ENCODE data around the gene PITPNM1.
"Not testable (repeated sequence)": the region's sequence is repeated elsewhere in the genome, so short reads cannot be mapped to it uniquely, and the experiment has no call there.

The PITPNM1 gene

DNA sequence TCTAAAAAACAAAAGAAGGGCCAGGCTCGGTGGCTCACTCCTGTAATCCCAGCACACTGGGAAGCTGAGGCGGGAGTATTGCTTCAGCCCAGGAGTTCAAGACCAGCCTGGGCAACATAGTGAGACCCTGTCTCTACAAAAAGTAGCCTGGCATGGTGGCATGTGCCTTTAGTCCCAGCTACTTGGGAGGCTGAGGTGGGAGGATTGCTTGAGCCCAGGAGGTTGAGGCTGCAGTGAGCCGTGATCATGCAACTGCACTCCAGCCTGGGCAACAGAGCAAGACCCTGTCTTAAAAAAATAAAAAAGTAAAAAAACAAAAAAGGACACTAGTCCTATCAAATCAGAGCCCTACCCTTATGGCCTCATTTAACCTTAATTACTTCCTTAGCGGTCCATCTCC lies 6.4 kb upstream of the PITPNM1 start:
- H2AFZ ChIP-seq (ENCODE audit: low read length, unreplicated experiment); H3K4me3 ChIP-seq (ENCODE audit: low read depth, low read length); H3K79me2 ChIP-seq (ENCODE audit: control insufficient read depth, insufficient read depth, low read length, unreplicated experiment); H3K4me1 ChIP-seq (ENCODE audit: control insufficient read depth, insufficient read depth, low read length, unreplicated experiment); H3K36me3 ChIP-seq (ENCODE audit: insufficient read depth, low read length); H3K27ac ChIP-seq (ENCODE audit: low read depth, low read length): not testable (repeated sequence)
- H3K27me3 ChIP-seq (ENCODE audit: insufficient read depth, low read length): peaks cover 11% of the 10 kb centered on the region

DNA sequence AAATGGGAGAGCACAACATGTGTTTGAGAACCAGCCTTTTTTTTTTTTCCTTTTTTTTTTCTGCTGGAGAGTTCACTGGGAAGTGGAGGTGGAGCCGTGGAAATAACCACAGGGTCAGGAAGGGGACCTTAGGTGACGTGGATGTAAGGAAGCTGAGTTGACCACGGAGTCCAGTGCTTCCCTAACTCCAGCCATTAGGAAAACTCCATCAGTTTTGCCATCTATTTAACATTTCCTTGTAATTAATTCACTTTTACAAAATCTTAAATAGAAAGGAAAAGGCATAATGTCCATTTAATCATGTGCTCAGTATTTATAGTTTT lies 4.8 kb upstream of the PITPNM1 start:
- Histone ChIP-seq H3K27me3 (ENCODE audit: insufficient read depth, low read length) (peaks cover 11% of the 10 kb centered on the region), H3K4me3 (ENCODE audit: low read depth, low read length) (no peak overlapping the region), H3K36me3 (ENCODE audit: insufficient read depth, low read length) (no peaks in the 10 kb centered on the region), H3K4me1 (ENCODE audit: control insufficient read depth, insufficient read depth, low read length, unreplicated experiment) (peaks cover 19% of the 10 kb centered on the region), H3K27ac (ENCODE audit: low read depth, low read length) (no peak overlapping the region), H3K79me2 (ENCODE audit: control insufficient read depth, insufficient read depth, low read length, unreplicated experiment) (peaks cover 9% of the 10 kb centered on the region), H2AFZ (ENCODE audit: low read length, unreplicated experiment) (no peak overlapping the region)

DNA sequence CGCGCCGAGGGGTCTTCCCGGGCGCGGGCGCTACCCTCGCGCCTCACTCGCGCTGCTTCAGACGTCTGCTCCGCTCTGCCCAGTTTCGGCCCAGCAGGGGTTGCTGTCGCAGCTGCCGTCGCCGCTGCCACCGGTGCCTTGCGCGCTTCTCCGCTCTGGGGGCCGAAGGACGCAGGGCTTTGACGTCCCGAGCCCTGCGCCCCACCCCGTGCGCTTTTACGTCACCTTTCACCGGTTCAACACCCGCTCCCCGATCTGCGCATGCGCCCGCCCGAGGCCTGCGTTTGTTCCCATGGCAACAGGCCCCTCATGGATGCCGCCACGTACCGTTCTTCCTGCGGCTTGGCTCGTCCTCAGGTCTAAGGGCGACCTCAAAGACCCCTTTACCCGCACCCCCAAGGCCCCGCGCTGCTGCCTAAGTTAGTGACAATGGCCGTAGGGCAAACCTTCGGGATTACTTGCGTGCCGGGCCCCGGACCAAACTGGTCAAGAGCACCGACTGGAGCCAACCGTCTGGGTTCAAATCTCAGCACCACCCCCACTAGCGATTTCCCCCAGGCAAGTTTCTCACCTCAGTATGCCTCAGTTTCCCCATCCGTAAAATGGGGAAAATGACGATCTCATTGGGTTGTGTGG lies 3.4 kb upstream of the PITPNM1 start:
- peaks cover 22% of the 10 kb centered on the region for H3K4me1 ChIP-seq (ENCODE audit: control insufficient read depth, insufficient read depth, low read length, unreplicated experiment)
- H3K36me3 ChIP-seq (ENCODE audit: insufficient read depth, low read length): no peaks in the 10 kb centered on the region
- H3K27me3 ChIP-seq (ENCODE audit: insufficient read depth, low read length): peaks cover 3% of the 10 kb centered on the region; the same call in 1 of the 2 replicates
- H2AFZ ChIP-seq (ENCODE audit: low read length, unreplicated experiment): peak overlapping the region; percentile 97
- peak overlapping the region; percentile 81 for H3K27ac ChIP-seq (ENCODE audit: low read depth, low read length)
- peaks cover 9% of the 10 kb centered on the region for H3K79me2 ChIP-seq (ENCODE audit: control insufficient read depth, insufficient read depth, low read length, unreplicated experiment)
- H3K4me3 ChIP-seq (ENCODE audit: low read depth, low read length): peak overlapping the region; percentile 81

DNA sequence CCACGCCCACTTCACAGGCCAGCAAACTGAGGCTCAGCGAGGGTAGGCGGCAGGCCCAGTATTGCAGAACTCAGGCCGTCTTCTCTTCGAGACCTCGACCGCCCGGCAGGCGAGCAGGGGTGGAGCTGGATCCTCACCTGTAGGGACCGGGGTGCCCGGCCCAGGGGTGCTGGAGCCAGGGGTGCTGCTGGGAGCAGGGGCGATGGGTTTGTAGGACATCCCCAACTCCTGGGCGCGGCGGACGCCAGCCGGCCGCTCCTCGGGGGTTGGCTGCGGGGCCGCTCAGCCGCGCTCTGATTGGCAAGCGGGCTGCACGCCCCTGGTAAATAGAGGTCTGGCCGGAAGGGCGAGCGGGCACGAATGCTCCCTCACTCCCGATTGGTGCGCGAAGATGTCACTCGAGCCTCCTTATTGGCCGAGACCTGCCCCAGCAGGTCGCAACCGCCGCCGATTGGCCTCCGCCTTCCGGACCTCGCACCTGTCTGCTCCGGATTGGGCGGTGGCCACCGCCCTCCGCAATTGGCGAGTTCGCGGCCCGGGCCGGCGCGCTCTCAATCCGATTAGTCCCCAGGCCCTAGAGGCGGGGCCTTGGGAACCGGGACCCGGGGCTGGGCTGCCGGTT lies 2.8 kb upstream of the PITPNM1 start, which contains the start of gene CDK2AP2:
Gene CDK2AP2, minus strand, starts transcription at position 299 of the 622 bp plus-strand sequence. Its CDS starts 80 bp downstream, at position 219.
- Histone ChIP-seq H2AFZ (ENCODE audit: low read length, unreplicated experiment) (peak within 1 kb of the TSS; percentile 97), H3K27me3 (ENCODE audit: insufficient read depth, low read length) (no peaks in the 10 kb centered on the region), H3K79me2 (ENCODE audit: control insufficient read depth, insufficient read depth, low read length, unreplicated experiment) (peaks cover 9% of the 10 kb centered on the region), H3K4me3 (ENCODE audit: low read depth, low read length) (peak within 1 kb of the TSS; percentile 81), H3K27ac (ENCODE audit: low read depth, low read length) (peak within 1 kb of the TSS; percentile 81), H3K36me3 (ENCODE audit: insufficient read depth, low read length) (no peaks in the 10 kb centered on the region), H3K4me1 (ENCODE audit: control insufficient read depth, insufficient read depth, low read length, unreplicated experiment) (peaks cover 25% of the 10 kb centered on the region)

DNA sequence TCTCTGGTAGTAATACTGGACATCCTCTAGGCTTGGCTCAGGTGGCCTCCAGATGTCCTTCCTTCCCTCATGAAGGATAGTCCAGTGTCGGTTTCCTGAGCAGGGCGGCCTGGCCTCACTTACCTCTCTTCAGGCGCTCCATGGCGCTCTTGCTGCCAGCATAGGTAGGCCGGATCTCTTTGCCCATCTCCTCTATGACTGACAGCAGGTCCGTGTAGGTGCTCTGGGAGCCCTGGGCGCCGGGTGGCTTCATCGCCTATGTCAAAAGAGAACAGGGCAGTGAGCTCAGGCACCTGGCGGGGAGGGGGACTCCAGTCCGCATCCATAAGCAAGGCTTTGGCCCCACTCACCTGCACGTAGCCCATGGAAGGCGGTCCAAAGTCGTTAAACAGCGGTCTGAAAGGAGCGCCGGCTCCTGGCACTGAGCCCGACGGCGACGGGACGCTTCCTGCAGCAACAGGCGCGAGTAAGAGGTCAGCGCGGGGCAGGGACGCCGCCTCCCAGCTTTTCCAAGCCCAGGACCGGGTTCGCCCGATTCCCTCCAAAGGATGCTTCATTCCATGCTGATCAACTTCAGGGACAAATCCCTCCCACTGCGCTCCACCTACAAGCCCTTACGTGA lies 2.2 kb upstream of the PITPNM1 start:
- no peaks in the 10 kb centered on the region for H3K36me3 ChIP-seq (ENCODE audit: insufficient read depth, low read length)
- 0 out of 2 replicates have a peak overlapping the region, but pooled peaks have one; percentile 41 for H3K27ac ChIP-seq (ENCODE audit: low read depth, low read length)
- peaks cover 9% of the 10 kb centered on the region for H3K79me2 ChIP-seq (ENCODE audit: control insufficient read depth, insufficient read depth, low read length, unreplicated experiment)
- no peaks in the 10 kb centered on the region for H3K27me3 ChIP-seq (ENCODE audit: insufficient read depth, low read length)
- no peak overlapping the region for H2AFZ ChIP-seq (ENCODE audit: low read length, unreplicated experiment)
- peak overlapping the region; percentile 81 for H3K4me3 ChIP-seq (ENCODE audit: low read depth, low read length)
- H3K4me1 ChIP-seq (ENCODE audit: control insufficient read depth, insufficient read depth, low read length, unreplicated experiment): peaks cover 25% of the 10 kb centered on the region

DNA sequence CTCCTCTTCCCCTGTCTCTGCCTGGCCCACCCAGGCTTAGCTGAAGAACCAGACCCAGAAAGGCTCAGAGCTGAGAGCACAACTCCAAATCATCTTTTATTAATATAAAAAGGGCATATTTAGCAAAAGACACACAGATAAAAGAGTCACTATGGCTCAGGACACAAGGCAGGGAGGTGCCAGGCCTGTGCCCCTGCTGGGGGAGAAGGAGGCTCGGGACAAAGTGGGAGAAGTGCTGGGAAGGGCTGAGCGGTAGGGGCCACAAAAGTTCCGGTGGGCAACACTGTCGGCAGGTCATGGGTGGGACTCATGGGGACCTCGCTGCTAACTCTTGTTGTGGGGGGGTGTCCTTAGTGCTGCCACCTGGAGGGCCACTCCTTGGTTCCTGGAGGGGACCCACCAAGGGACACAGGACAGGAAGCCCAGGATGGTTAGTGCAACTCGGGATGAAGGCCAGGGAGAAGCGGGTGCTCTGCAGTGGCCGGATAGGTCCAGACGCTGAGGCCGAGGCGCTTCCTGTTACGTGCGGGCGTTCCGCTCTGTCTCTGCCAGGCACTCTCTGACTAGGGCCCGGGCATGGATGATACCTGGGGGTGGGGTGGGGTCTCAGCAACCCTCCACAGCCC lies 1.4 kb upstream of the PITPNM1 start:
- peak overlapping the region; percentile 81; the same call in 1 of the 2 replicates for H3K4me3 ChIP-seq (ENCODE audit: low read depth, low read length)

DNA sequence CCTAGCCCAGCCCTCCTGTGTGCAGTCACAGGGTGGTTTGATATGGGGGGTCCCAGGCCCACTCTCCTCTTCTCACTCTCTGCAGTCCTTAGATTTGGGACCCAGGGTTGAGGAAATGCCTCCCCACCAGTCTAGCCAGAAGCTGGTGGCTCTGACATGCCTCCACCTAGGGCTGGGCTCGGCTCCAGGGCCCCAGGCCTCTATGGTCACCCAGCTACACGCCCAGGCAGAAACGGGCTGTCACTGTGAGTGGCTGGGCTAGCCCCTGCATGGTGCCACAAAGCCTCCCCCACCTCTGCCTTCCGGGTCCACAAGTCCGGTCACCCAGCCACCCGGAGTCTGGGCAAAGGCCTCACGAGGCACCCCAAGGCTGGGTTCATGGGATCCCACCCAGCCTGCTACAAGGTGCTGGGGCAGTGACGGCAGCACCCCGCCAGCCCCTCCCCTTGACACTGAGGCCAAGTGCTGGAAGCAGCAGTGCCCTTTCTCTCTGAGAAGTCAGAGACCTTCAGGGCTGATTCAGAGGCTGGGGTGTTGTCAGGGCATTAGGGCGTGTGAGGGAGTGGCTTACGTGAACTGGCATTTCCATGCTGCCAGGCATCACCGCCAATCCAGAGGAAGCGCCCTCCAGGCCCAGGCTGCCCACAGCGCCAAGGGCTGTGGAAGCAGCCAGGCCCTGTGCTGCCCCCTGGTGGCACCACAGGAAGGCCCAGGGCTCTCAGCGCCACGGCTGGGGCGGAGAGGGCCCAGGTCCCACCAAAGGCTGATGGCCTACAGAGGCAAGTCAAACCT lies 638 bp upstream of the PITPNM1 start:
- H3K4me3 ChIP-seq (ENCODE audit: low read depth, low read length): peak overlapping the region; percentile 98
- H3K27ac ChIP-seq (ENCODE audit: low read depth, low read length): peak overlapping the region; percentile 81
- H3K36me3 ChIP-seq (ENCODE audit: insufficient read depth, low read length): no peaks in the 10 kb centered on the region
- peaks cover 9% of the 10 kb centered on the region for H3K79me2 ChIP-seq (ENCODE audit: control insufficient read depth, insufficient read depth, low read length, unreplicated experiment)
- H3K27me3 ChIP-seq (ENCODE audit: insufficient read depth, low read length): no peaks in the 10 kb centered on the region
- no peak overlapping the region for H2AFZ ChIP-seq (ENCODE audit: low read length, unreplicated experiment)
- peaks cover 25% of the 10 kb centered on the region for H3K4me1 ChIP-seq (ENCODE audit: control insufficient read depth, insufficient read depth, low read length, unreplicated experiment)

More for the DNA sequence above, 1.4 kb upstream of the PITPNM1 start:
- Histone ChIP-seq H3K79me2 (ENCODE audit: control insufficient read depth, insufficient read depth, low read length, unreplicated experiment) (peaks cover 9% of the 10 kb centered on the region), H3K4me1 (ENCODE audit: control insufficient read depth, insufficient read depth, low read length, unreplicated experiment) (peaks cover 25% of the 10 kb centered on the region), H3K36me3 (ENCODE audit: insufficient read depth, low read length) (no peaks in the 10 kb centered on the region), H3K27ac (ENCODE audit: low read depth, low read length) (peak overlapping the region; percentile 41), H3K27me3 (ENCODE audit: insufficient read depth, low read length) (no peaks in the 10 kb centered on the region), H2AFZ (ENCODE audit: low read length, unreplicated experiment) (no peak overlapping the region)

DNA sequence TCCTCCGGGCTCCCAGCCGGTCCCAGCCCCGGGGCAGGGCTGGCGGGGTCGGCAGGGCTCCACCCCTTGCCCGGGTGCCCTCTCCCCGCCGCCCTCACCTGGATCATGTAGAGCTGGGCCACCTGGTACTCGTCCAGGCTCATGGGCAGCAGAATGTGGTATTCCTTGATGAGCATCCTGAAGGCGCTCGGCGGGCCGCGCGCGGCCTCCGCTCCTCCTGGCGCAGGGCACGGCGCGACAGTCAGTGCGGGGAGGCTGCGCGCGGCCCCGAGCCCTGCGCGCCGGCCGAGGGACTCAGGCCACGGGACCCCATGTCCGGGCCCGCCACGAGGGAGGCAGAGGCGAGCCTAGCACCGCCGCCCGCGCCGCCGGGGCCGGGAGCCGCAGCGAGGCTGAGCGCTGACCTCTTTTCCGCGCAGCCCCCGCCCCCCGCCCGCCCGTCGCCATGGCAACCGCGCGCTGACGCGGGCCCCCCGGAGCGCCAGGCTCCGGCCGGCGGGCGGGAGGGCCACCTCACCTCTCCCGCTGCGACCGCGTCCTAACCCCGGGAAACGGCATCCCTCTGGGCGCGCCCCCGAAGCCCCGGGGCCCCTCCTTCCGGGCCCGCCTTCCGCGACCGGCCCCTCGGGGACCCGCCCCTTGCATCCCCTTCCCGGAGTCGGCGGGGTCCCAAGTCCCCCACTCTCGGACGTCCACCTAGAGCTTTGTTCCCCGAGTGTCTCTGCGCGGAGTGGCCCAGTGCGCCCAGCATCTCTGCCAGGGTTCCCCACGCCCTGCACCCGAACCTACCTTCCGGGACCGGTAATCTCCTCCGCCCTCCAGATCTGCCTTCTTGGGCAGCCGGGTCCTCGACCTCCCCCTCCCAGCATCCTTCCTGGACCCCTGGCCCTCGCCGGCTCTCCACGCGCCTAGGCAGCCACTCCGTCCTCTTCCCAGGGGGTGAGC lies 886 bp downstream of the PITPNM1 start:
- Histone ChIP-seq H2AFZ (ENCODE audit: low read length, unreplicated experiment) (peak overlapping the region; percentile 65), H3K4me3 (ENCODE audit: low read depth, low read length) (peak overlapping the region; percentile 98), H3K36me3 (ENCODE audit: insufficient read depth, low read length) (no peaks in the 10 kb centered on the region), H3K79me2 (ENCODE audit: control insufficient read depth, insufficient read depth, low read length, unreplicated experiment) (peaks cover 9% of the 10 kb centered on the region), H3K4me1 (ENCODE audit: control insufficient read depth, insufficient read depth, low read length, unreplicated experiment) (peaks cover 25% of the 10 kb centered on the region), H3K27ac (ENCODE audit: low read depth, low read length) (peak overlapping the region; percentile 81; the same call in 1 of the 2 replicates), H3K27me3 (ENCODE audit: insufficient read depth, low read length) (no peaks in the 10 kb centered on the region)

DNA sequence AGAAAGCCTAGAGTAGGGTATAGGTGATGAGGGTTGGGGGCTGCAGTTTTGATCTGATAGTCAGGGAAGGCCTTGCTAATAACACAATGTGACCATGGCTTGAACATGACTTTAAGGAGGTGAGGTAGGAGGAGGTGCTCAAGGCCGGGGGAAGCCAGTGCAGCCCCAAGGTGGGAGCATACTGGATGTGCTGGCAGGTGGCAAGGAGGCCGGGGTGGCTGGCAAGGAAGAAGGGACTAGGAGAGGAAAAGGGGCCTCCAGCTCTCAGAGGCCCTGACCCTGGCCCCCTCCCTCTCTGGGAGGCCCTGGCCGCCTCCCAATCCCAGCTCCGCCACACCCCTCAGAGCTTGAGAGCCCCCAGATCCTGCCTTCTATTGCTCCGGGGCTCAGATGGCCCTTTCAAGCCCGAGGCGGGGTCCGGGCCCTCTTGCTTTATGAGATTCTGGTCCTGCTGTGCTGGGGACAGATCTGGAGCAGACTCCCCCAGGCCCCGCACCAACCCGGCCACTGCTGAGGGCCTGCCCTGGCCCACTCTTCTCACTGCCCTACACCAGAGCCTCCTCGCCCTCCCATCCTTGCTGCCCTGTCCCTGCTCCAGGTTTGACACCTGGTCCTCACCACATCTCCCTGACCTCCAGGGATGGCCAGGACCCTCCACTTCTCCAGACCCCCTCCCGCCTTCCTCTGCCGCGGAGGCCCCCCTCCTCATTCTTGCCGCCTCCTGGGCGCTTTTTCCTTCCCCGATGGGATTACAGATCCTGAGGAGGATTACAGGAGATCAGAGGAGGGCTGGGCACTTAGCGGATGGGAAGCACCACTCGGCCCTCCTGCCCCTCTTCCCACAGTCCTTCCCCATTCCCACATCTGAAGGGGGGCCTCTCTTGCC lies 1.8 kb downstream of the PITPNM1 start:
- no peaks in the 10 kb centered on the region for H3K36me3 ChIP-seq (ENCODE audit: insufficient read depth, low read length)
- no peaks in the 10 kb centered on the region for H3K27me3 ChIP-seq (ENCODE audit: insufficient read depth, low read length)
- H3K4me3 ChIP-seq (ENCODE audit: low read depth, low read length): peak overlapping the region; percentile 98
- no peak overlapping the region for H2AFZ ChIP-seq (ENCODE audit: low read length, unreplicated experiment)
- no peak overlapping the region for H3K27ac ChIP-seq (ENCODE audit: low read depth, low read length)
- peaks cover 25% of the 10 kb centered on the region for H3K4me1 ChIP-seq (ENCODE audit: control insufficient read depth, insufficient read depth, low read length, unreplicated experiment)
- H3K79me2 ChIP-seq (ENCODE audit: control insufficient read depth, insufficient read depth, low read length, unreplicated experiment): peaks cover 9% of the 10 kb centered on the region
